Cerebellar nuclear complex (tissue), 1 donor: ENCODE data around the gene ERRFI1.

Experiments
- DNase-seq, 2 experiments: peaks; one replicate each; lab custom pipeline; 2025; lab: John Stamatoyannopoulos, UW

The ERRFI1 gene

GRCh38 chr1:8019229-8019620 lies 6.9 kb downstream of the ERRFI1 start:
- no peak for DNase-seq

DNA sequence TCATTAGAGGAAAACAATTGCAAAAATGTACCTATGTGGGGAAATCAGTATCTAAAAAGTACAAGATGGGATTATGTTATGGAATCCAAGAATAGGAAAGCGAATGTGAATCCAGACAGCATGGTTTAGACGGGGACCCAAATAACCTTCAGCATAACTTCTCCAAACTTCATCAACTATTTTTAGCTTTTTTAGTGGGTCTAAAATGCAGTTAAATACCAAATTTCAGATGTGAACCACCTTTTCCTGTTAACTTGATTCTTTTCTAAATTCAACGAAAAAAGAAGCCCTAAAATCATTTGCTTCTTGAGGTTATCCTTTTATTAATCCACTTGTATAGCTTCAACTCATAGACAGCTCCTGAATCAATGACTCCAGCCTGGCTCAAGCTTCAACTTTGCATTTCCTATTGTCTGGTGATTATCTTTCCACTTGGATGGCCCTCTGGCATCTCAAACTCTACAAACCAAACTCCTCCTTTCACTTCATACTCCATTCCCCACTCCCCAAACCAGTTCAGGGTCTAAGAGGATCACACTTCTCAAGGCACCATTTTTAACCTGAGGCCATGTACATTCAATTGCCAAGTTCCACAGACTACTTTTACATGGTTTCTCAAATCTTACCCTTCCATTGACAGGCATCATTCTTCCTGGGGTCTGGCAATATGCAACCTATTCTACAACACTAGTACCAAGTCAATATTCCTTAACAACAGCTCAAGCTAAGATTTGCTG lies 7.4 kb downstream of the ERRFI1 start:
- no peak for DNase-seq

GRCh38 chr1:8017495-8018197 lies 8.5 kb downstream of the ERRFI1 start:
- DNase-seq: no peak

DNA sequence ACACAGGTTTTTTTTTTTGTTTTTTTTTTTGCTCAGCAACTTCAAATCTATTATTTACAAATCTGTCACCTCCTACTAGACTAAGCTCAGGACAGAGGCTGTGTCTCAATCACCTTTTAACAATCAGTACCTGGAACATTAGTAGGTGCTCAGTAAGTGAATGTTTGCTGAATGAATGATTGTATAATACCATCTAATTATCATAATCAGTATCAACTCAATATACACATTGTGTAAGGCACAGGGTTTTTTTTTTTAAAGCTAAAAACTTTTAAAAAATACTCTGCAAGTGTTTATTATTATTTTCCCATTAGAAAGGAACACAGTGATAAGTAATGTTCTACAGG lies 9.2 kb downstream of the ERRFI1 start:
- no peak for DNase-seq

GRCh38 chr1:8016210-8016894 lies 9.8 kb downstream of the ERRFI1 start:
- DNase-seq: no peak

DNA sequence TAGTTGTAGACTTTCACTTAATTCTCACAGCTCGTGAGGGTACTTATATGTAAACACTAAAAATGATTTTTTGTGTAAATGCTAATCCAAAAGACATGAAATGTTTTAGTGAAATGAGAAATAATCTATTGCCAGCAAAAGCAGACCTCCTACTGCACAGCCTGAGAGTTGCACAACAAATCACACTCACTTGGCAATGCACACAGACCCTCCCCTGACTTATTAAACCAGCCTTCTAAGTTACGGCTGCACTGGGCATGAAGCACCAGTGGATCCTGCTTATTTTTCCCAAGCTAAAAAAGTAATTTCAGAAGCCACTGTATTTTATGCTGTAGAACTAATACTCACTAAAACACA lies 10.3 kb downstream of the ERRFI1 start:
- no peak for DNase-seq

- peak in 1 of 2 experiments; percentile 40 for DNase-seq
Observed at GRCh38 chr1:8015036-8015808, 10.9 kb downstream of the ERRFI1 start.

DNA sequence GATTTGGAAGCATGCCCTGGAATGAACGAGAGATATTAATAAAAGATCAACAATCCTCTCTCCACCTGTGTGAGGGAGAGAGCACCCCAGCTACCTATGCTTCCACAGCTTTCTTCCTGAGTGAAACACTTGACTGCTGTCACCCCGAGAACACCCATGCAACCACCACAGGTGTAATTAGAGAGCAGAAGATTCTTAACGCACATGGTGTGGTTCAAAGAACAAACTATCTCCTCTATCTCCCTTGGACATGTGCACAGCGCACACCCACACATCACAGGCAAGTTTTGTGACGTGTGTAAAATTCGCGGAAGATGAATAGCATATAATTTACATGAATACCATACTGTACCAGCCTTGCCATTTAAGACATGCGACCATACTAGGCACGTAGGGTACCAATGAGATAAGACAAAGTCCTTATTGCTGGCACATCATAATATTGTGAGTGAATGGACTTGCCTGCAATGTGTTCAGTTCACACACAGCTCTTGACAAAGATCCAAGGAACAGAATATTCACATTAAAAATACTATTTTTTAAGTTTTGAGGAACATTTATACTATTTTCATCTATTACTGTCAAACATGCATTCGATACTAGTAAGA lies 11.6 kb downstream of the ERRFI1 start:
- no peak for DNase-seq

GRCh38 chr1:8013800-8014199 lies 12.3 kb downstream of the ERRFI1 start:
- DNase-seq: no peak

DNA sequence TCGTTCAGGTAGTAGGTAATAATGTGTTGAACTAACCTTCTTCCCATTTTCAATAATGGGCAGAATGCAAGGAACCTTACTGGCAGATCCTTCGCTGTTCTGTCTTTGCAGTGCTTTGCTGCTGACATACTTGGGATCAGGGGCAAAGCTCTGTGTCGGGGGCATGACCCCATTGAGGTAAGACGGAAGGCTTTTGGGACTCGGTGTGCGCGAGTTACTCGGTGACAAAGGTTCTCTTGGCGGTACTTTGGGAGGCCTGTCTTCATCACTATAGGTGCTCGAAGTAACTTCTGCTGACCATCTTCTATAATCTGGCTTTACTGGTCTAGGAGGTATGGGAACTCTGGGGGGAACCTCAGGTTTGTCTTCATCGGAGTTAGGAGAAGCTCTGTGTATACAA lies 12.7 kb downstream of the ERRFI1 start:
- no peak for DNase-seq

GRCh38 chr1:8012955-8013354 lies 13.2 kb downstream of the ERRFI1 start:
- no peak for DNase-seq

GRCh38 chr1:8011923-8012858 lies 13.9 kb downstream of the ERRFI1 start:
- no peak for DNase-seq

GRCh38 chr1:8011016-8011415 lies 15.1 kb downstream of the ERRFI1 start:
- no peak for DNase-seq

DNA sequence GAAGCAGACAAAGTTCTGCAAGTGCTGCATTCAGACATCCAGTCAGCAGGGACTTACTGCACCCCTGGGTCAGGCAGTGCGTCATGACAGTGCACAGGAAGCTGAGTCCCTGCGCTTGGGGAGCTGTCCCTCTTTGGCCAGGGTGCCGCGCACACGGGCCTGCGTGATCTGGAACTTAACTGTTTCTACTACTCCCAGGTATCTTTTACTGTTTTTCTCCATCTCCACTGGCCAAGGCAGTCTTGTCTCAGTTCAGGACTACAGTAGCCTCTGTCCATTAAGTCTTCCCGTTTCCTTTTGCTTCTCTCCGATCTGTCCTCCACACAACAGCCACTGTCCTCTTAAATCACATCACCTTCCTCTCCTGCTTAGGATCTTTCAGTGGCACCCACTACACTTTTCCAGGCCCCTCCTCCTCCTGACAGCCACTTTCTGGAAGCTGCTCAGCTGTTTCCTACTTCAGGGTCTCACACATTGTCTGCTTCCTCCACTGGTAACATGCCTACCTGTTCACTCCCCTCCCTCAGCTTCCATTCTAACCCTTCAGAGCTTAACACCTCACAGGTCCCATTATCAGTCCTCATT lies 15.9 kb downstream of the ERRFI1 start:
- no peak for DNase-seq

DNA sequence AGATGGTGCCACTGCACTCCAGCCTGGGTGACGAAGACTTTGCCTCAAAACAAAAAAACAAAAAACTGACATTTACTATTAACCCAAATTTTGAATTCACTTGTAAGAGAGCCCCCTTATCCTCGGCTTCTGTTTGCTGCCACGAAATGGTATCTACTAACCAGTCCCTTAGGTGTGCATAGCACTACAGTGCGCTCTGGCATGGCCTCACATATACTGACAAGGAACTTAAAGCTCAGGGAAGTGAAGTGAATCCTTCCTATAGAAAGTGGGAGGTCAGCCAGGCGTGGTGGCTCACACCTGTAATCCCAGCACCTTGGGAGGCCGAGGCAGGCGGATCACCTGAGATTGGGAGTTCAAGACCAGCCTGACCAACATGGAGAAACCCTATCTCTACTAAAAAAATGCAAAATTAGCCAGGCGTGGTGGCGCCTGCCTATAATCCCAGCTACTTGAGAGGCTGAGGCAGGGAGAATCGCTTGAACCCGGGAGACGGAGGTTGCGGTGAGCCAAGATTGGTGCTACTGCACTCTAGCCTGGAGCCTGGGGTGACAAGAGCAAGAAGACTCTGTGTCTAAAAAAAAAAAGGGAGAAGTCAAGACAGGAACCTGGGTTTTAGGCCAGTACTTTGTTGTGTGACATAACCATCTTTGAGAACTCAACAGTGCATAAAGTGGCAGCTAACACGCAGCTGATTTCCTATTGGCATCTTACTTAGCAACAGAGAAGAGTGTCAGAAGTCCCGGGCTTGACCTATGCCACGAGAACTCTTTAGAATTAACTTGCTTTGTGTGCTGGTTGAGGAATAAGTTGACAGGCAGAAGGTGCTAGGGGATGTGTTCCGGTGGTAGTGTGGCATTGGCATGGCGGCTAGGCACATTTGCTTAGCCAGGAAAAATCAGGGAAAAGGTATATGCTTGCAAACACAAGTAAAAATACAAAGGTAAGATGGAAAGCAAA lies 16.8 kb downstream of the ERRFI1 start:
- no peak for DNase-seq

DNA sequence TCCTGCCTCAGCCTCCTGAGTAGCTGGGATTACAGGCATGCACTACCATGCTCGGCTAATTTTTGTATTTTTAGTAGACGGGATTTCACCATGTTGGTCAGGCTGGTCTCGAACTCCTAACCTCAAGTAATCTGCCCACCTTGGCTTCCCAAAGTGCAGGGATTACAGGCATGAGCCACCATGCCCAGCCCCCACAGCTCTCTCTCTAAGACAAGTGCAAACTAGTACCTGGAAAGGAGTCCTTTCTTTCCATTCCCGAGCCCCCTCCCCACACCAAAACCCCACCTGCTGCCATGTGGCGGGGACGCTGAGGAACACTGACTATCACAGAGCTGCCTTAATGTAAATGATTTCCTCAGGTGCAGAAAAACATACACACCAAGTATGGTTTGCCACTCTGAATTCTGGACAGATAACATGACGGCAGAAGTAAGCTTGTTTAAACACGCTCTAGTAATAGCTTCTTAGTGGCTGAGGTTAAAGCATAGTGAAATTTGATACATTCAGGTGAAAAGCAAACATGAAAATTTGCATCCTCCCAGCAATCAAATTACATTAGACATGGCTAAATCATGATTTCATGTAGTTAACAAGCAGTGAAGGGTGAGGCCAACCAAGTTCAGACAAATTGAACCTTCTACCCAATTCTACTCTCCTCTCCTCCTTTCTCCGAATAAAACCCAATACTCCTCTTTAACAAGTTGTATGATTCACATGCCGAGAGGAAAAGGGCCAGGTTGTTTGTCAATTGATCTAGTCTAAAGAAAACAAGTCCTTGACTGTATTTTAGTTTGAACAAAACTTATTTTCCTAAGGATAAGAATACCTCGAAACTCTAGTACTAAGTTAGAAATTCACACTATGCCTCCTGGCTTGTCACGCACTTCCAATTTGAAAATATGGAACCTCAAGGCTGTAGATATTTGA lies 19.8 kb downstream of the ERRFI1 start:
- DNase-seq: no peak

DNA sequence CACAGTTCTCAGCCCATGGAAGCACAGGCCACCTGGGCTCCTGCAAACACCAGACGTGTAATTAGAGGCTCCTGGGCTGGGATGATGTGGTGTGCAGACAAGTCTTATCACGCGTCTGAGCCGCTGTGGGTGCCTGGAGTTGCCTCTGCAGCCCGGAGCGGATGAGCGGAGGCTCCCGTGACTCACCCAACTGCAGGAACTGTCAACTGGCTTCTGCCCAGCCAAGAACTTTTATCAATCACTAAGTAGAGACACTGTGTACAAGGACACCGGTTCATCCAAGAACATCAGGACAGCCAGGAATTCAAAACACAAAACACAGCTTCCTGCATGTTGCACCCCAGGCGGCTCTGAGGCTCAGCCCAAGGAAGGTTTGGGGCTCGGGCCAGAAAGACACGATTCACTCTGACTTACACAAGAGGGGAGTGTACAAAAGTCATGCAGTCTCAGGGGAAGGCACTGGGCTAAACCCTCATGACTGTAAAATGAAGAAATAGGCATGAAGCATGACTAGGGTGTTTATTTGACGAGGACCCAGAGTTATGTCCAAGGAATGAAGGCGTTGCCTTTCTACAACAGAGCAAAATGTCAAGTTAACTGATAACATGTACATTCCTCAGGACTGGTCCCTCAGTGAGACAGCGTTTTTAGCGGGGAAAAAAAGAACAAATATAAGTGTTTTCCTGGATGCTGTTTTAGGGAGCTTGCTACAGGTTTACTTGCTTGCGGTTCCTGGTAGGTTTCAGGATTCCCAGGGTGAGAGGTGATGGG lies 21.1 kb downstream of the ERRFI1 start:
- DNase-seq: no peak
